Neural cell (in vitro differentiated cells): ENCODE measurements around the gene RPL37. TPM values are rescaled to one million over a fixed set of nuclear protein-coding genes. Genes with fewer than 3 reads are reported as not detected.

Experiments used
- H2AFZ ChIP-seq: fragments of 200-600, 300-800 bp; sonication (generic), shearing (Covaris generic); 2 replicates; pipeline ENCODE4 v1.6.0; 2014; ENCODE audit warnings: low read depth, mild to moderate bottlenecking, antibody characterized with exemption, low read length, moderate library complexity
- H3F3A ChIP-seq: fragments of 200-600 bp; shearing (Covaris generic); 2 replicates; pipeline ENCODE4 v1.6.1; 2016; ENCODE audit warnings: mild to moderate bottlenecking, moderate library complexity, mixed read lengths, antibody characterized with exemption, low read length; ENCODE audit not compliant: insufficient read depth, poor library complexity, severe bottlenecking
- H3K27ac ChIP-seq: fragments of 200-600, 300-800 bp; sonication (generic), shearing (Covaris generic); 2 replicates; pipeline ENCODE4 v1.5.1; 2014; ENCODE audit warnings: mild to moderate bottlenecking, low read length, moderate library complexity
- H3K27me3 ChIP-seq: fragments of 300-800, 200-600 bp; sonication (generic), shearing (Covaris generic); 2 replicates; pipeline ENCODE4 v1.6.0; 2014; ENCODE audit warnings: mild to moderate bottlenecking, low read depth, low read length, moderate library complexity; ENCODE audit not compliant: insufficient read depth
- H3K36me3 ChIP-seq: fragments of 300-800, 200-600 bp; sonication (generic), shearing (Covaris generic); 2 replicates; pipeline ENCODE4 v1.5.1; 2014; ENCODE audit warnings: mild to moderate bottlenecking, antibody characterized with exemption, low read length, moderate library complexity; ENCODE audit not compliant: insufficient read depth
- H3K4me2 ChIP-seq: fragments of 300-800, 200-600 bp; sonication (generic), shearing (Covaris generic); 2 replicates; pipeline ENCODE4 v1.6.0; 2014; ENCODE audit warnings: mild to moderate bottlenecking, low read length
- H3K4me3 ChIP-seq: fragments of 300-800, 200-600 bp; sonication (generic), shearing (Covaris generic); 2 replicates; pipeline ENCODE4 v1.5.1; 2014; ENCODE audit warnings: mild to moderate bottlenecking, low read length, moderate library complexity
- H3K79me2 ChIP-seq: fragments of 200-600 bp; shearing (Covaris generic); replicated peaks from 2 replicates; pipeline ENCODE4 v1.6.0; 2014; ENCODE audit warnings: mild to moderate bottlenecking, low read length, moderate library complexity; ENCODE audit not compliant: insufficient read depth
- H3K9ac ChIP-seq: fragments of 300-800, 200-600 bp; sonication (generic), shearing (Covaris generic); 2 replicates; pipeline ENCODE4 v1.6.1; 2016; ENCODE audit warnings: mild to moderate bottlenecking, low read length, mixed read lengths
- H3K9me2 ChIP-seq: fragments of 200-600 bp; shearing (Covaris generic); 2 replicates; pipeline ENCODE4 v1.6.1; 2016; ENCODE audit warnings: mild to moderate bottlenecking, low read length, mixed read lengths; ENCODE audit not compliant: insufficient read depth
- H3K9me3 ChIP-seq: fragments of 200-600, 300-800 bp; sonication (generic), shearing (Covaris generic); 2 replicates; pipeline ENCODE4 v1.6.1; 2016; ENCODE audit warnings: mild to moderate bottlenecking, mixed run types, low read length, moderate library complexity, mixed read lengths
- H4K20me1 ChIP-seq: fragments of 200-600 bp; shearing (Covaris generic); 2 replicates; pipeline ENCODE4 v1.6.1; 2016; ENCODE audit warnings: mild to moderate bottlenecking, mixed run types; ENCODE audit not compliant: insufficient read depth
- EP300 ChIP-seq: fragments of 450-650 bp; conservative IDR thresholded peaks from 2 replicates; pipeline ENCODE4 v1.6.1; 2014; ENCODE audit warnings: antibody characterized with exemption, mild to moderate bottlenecking, moderate library complexity; ENCODE audit not compliant: poor library complexity, severe bottlenecking
- EZH2 ChIP-seq: fragments of 200-600, 300-800 bp; shearing (Covaris generic), sonication (generic); IDR thresholded peaks from 2 replicates; pipeline ENCODE4 v1.6.1; 2014; ENCODE audit warnings: antibody characterized with exemption, low read length, borderline replicate concordance, mild to moderate bottlenecking; ENCODE audit not compliant: insufficient read depth, poor library complexity, severe bottlenecking
- MXI1 ChIP-seq: fragments of 450-650 bp; conservative IDR thresholded peaks from 2 replicates; pipeline ENCODE4 v1.6.1; 2014; ENCODE audit warnings: antibody characterized with exemption, mild to moderate bottlenecking; ENCODE audit not compliant: poor library complexity, severe bottlenecking
- POLR2AphosphoS5 ChIP-seq: IDR thresholded peaks from 2 replicates; pipeline ENCODE4 v1.6.1; 2012
- RAD21 ChIP-seq: fragments of 450-650 bp; conservative IDR thresholded peaks from 2 replicates; pipeline ENCODE4 v1.6.1; 2014; ENCODE audit warnings: antibody characterized with exemption, mild to moderate bottlenecking, moderate library complexity
- REST ChIP-seq: IDR thresholded peaks from 2 replicates; pipeline ENCODE4 v1.6.1; 2012; ENCODE audit warnings: borderline replicate concordance
- SMC3 ChIP-seq: fragments of 450-650 bp; conservative IDR thresholded peaks from 2 replicates; pipeline ENCODE4 v1.6.1; 2014; ENCODE audit warnings: antibody characterized with exemption, mild to moderate bottlenecking, moderate library complexity; ENCODE audit not compliant: poor library complexity
- TAF1 ChIP-seq: IDR thresholded peaks from 2 replicates; pipeline ENCODE4 v1.6.1; 2012; ENCODE audit warnings: low read depth
- polyA plus RNA-seq: library from polyadenylated mRNA; depleted of rRNA; stranded (reverse); fragments of >200 nt; gene quantifications from 2 replicates; pipeline ENCODE4 v1.2.3, GENCODE V29; 2014
- TF ChIP-seq, protein P1 (sequence below): fragments of 450-650 bp; IDR thresholded peaks from 2 replicates; pipeline ENCODE4 v1.5.1; 2014; ENCODE audit warnings: antibody characterized with exemption, mild to moderate bottlenecking, moderate library complexity; ENCODE audit not compliant: poor library complexity, severe bottlenecking

The RPL37 gene
- polyA plus RNA-seq, 1 donor from 2014 or later = 107 TPM

DNA sequence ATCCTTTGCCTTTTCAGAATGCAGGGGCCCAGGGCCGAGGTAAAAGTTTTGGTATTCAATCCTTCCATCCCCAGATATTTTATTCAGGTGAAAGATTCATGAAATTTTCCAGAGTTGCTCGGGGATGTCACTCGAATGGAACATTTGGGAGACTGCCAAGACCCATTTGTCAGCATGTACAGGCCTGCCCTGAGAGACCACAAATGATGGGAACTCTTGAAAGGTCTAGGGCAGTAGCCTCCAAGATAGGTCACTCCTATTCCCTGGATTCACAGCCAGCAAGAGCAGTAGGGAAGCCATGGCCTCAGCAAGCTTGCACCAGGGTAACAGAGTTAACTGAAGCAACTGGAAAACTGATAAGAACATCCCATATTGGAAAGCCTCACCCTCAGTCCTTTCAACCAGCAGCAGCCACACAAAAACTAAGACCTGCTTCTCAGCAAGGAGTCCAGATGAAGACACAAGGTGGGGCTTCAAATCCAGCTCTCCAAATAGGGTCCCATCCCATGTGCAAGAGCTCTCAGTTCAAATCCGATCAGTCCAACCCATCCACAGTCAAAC lies 18.7 kb upstream of the RPL37 start:
- TF ChIP-seq POLR2AphosphoS5 (no peak), REST (no peak), RAD21 (no peak), EZH2 (no peak), EP300 (no peak), MXI1 (no peak), TAF1 (no peak), SMC3 (no peak)
- TF ChIP-seq, protein P1, sequence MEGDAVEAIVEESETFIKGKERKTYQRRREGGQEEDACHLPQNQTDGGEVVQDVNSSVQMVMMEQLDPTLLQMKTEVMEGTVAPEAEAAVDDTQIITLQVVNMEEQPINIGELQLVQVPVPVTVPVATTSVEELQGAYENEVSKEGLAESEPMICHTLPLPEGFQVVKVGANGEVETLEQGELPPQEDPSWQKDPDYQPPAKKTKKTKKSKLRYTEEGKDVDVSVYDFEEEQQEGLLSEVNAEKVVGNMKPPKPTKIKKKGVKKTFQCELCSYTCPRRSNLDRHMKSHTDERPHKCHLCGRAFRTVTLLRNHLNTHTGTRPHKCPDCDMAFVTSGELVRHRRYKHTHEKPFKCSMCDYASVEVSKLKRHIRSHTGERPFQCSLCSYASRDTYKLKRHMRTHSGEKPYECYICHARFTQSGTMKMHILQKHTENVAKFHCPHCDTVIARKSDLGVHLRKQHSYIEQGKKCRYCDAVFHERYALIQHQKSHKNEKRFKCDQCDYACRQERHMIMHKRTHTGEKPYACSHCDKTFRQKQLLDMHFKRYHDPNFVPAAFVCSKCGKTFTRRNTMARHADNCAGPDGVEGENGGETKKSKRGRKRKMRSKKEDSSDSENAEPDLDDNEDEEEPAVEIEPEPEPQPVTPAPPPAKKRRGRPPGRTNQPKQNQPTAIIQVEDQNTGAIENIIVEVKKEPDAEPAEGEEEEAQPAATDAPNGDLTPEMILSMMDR = no peak
- Histone ChIP-seq H2AFZ (no peak overlapping the region), H3K27me3 (no peaks in the 10 kb centered on the region), H4K20me1 (no peaks in the 10 kb centered on the region), H3K9ac (no peak overlapping the region), H3K27ac (no peak overlapping the region), H3K9me3 (no peaks in the 10 kb centered on the region), H3K9me2 (no peaks in the 10 kb centered on the region), H3K4me2 (no peak overlapping the region), H3K79me2 (no peaks in the 10 kb centered on the region), H3F3A (no peaks in the 10 kb centered on the region), H3K36me3 (no peaks in the 10 kb centered on the region), H3K4me3 (no peak overlapping the region)

GRCh38 chr5:40847525-40847924 lies 12.5 kb upstream of the RPL37 start:
- H3K27ac ChIP-seq = no peak overlapping the region
- no peaks in the 10 kb centered on the region for H3K36me3 ChIP-seq
- no peak overlapping the region for H3K9ac ChIP-seq
- no peaks in the 10 kb centered on the region for H4K20me1 ChIP-seq
- no peaks in the 10 kb centered on the region for H3K9me2 ChIP-seq
- no peaks in the 10 kb centered on the region for H3K9me3 ChIP-seq
- no peak overlapping the region for H2AFZ ChIP-seq
- no peak for TF ChIP-seq POLR2AphosphoS5
- TF ChIP-seq MXI1 = no peak
- TF ChIP-seq TAF1 = no peak
- no peak for TF ChIP-seq EZH2
- TF ChIP-seq RAD21 = no peak
- no peak for TF ChIP-seq REST
- no peak for TF ChIP-seq SMC3
- TF ChIP-seq, protein P1 = no peak
- TF ChIP-seq EP300 = no peak
- H3K79me2 ChIP-seq = no peaks in the 10 kb centered on the region
- H3F3A ChIP-seq = no peaks in the 10 kb centered on the region
- H3K4me3 ChIP-seq = no peak overlapping the region
- no peaks in the 10 kb centered on the region for H3K27me3 ChIP-seq
- H3K4me2 ChIP-seq = no peak overlapping the region
